Panc1 (cell line): Measurements from ENCODE around the gene GRK3.

Source experiments
- POLR2AphosphoS5 ChIP-seq: IDR thresholded peaks from 2 replicates; pipeline ENCODE4 v1.6.1; 2012; ENCODE audit warnings: mild to moderate bottlenecking, low read depth, low read length, moderate library complexity
- TCF7L2 ChIP-seq: IDR thresholded peaks from 2 replicates; pipeline ENCODE4 v1.6.1; 2011; ENCODE audit warnings: mild to moderate bottlenecking, low read depth, low read length, inconsistent platforms
- TF ChIP-seq, protein P1 (sequence below): fragments of 450-650 bp; IDR thresholded peaks from 2 replicates; pipeline ENCODE4 v1.5.1; 2017; ENCODE audit warnings: mild to moderate bottlenecking

DNA sequence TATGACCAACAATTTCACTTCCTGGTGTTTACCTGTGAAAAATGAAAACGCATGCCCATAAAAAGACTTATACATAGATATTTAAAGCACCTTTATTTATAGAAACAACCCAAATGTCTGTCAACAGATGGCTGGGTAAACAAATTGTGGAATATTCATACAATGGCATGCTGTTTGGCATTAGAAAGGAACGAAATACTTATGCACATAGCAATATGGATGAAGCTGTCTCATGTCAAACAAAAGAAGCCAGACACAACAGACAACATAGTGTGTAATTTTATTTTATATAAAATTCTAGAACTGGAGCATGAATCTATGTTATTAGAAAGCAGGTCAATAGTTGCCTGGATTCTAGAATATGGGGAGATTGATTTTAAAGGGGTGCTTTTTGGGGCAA lies 38.0 kb downstream of the GRK3 start:
- TF ChIP-seq, protein P1, sequence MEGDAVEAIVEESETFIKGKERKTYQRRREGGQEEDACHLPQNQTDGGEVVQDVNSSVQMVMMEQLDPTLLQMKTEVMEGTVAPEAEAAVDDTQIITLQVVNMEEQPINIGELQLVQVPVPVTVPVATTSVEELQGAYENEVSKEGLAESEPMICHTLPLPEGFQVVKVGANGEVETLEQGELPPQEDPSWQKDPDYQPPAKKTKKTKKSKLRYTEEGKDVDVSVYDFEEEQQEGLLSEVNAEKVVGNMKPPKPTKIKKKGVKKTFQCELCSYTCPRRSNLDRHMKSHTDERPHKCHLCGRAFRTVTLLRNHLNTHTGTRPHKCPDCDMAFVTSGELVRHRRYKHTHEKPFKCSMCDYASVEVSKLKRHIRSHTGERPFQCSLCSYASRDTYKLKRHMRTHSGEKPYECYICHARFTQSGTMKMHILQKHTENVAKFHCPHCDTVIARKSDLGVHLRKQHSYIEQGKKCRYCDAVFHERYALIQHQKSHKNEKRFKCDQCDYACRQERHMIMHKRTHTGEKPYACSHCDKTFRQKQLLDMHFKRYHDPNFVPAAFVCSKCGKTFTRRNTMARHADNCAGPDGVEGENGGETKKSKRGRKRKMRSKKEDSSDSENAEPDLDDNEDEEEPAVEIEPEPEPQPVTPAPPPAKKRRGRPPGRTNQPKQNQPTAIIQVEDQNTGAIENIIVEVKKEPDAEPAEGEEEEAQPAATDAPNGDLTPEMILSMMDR = no peak
- TF ChIP-seq TCF7L2 = no peak
- no peak for TF ChIP-seq POLR2AphosphoS5
